Measurements from ENCODE around the gene FNDC10.
"Not testable (repeated sequence)": the region's sequence is repeated elsewhere in the genome, so short reads cannot be mapped to it uniquely, and the experiment has no call there.

Gene FNDC10

GRCh38 chr1:1559066-1559465 is 40.9 kb downstream of the FNDC10 start:
- peaks cover 7% of the 10 kb centered on the region for H3K4me1 ChIP-seq
- H3K27me3 ChIP-seq, result no peaks in the 10 kb centered on the region
- no peak for DNase-seq
- TF ChIP-seq, protein P1, sequence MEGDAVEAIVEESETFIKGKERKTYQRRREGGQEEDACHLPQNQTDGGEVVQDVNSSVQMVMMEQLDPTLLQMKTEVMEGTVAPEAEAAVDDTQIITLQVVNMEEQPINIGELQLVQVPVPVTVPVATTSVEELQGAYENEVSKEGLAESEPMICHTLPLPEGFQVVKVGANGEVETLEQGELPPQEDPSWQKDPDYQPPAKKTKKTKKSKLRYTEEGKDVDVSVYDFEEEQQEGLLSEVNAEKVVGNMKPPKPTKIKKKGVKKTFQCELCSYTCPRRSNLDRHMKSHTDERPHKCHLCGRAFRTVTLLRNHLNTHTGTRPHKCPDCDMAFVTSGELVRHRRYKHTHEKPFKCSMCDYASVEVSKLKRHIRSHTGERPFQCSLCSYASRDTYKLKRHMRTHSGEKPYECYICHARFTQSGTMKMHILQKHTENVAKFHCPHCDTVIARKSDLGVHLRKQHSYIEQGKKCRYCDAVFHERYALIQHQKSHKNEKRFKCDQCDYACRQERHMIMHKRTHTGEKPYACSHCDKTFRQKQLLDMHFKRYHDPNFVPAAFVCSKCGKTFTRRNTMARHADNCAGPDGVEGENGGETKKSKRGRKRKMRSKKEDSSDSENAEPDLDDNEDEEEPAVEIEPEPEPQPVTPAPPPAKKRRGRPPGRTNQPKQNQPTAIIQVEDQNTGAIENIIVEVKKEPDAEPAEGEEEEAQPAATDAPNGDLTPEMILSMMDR (IDR thresholded peaks at IDR 0.05; ENCODE audit: low read depth, low read length), result no peak
- no peak overlapping the region for H3K4me3 ChIP-seq (ENCODE audit: low read depth, low read length)
- no peaks in the 10 kb centered on the region for H3K9me3 ChIP-seq
- peaks cover 50% of the 10 kb centered on the region for H3K36me3 ChIP-seq

- DNase-seq, result no peak
- H3K36me3 ChIP-seq, result peaks cover 45% of the 10 kb centered on the region
- no peaks in the 10 kb centered on the region for H3K27me3 ChIP-seq
- no peak overlapping the region for H3K4me3 ChIP-seq (ENCODE audit: low read depth, low read length)
- H3K9me3 ChIP-seq, result no peaks in the 10 kb centered on the region
- H3K4me1 ChIP-seq, result peaks cover 7% of the 10 kb centered on the region
- TF ChIP-seq, protein P1 (IDR thresholded peaks at IDR 0.05; ENCODE audit: low read depth, low read length), result no peak
These were observed 41.3 kb downstream of the FNDC10 start for GRCh38 chr1:1558591-1558990.

GRCh38 chr1:1557688-1558087 is 42.2 kb downstream of the FNDC10 start:
- H3K9me3 ChIP-seq; H3K4me1 ChIP-seq; DNase-seq; H3K27me3 ChIP-seq; H3K4me3 ChIP-seq (ENCODE audit: low read depth, low read length): not testable (repeated sequence)
- peaks cover 36% of the 10 kb centered on the region for H3K36me3 ChIP-seq

DNA sequence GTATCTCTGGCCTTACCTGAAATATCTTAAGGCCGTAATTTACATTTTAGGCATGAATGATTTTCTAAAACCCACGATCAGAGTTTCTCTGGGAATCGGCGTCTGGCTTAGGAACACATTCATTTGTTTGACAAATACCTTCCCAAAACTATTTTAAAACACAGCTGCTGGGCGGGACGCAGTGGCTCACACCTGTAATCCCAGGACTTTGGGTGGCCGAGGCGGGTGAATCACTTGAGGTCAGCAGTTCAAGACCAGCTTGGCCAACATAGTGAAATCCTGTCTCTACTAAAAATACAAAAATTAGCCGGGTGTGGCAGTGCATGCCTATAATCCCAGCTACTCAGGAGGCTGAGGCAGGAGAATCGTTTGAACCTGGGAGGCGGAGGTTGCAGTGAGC is 43.0 kb downstream of the FNDC10 start:
- H3K4me1 ChIP-seq; H3K27me3 ChIP-seq; H3K9me3 ChIP-seq; H3K4me3 ChIP-seq (ENCODE audit: low read depth, low read length); DNase-seq: not testable (repeated sequence)
- peaks cover 29% of the 10 kb centered on the region for H3K36me3 ChIP-seq

GRCh38 chr1:1556505-1556904 is 43.4 kb downstream of the FNDC10 start:
- TF ChIP-seq, protein P1 (IDR thresholded peaks at IDR 0.05; ENCODE audit: low read depth, low read length), result no peak
- H3K4me3 ChIP-seq (ENCODE audit: low read depth, low read length), result no peak overlapping the region
- peaks cover 24% of the 10 kb centered on the region for H3K36me3 ChIP-seq
- peaks cover 7% of the 10 kb centered on the region for H3K4me1 ChIP-seq
- no peaks in the 10 kb centered on the region for H3K27me3 ChIP-seq
- no peak for DNase-seq
- no peaks in the 10 kb centered on the region for H3K9me3 ChIP-seq

- Histone ChIP-seq H3K4me3 (ENCODE audit: low read depth, low read length) (peak overlapping the region; percentile 23), H3K4me1 (peaks cover 7% of the 10 kb centered on the region), H3K36me3 (peaks cover 13% of the 10 kb centered on the region), H3K9me3 (no peaks in the 10 kb centered on the region), H3K27me3 (no peaks in the 10 kb centered on the region)
- peak; percentile 87 for DNase-seq
- TF ChIP-seq, protein P1 (IDR thresholded peaks at IDR 0.05; ENCODE audit: low read depth, low read length), result no peak
These were observed 44.7 kb downstream of the FNDC10 start for GRCh38 chr1:1554926-1555915.

GRCh38 chr1:1554550-1554925 is 45.4 kb downstream of the FNDC10 start:
- TF ChIP-seq, protein P1 (IDR thresholded peaks at IDR 0.05; ENCODE audit: low read depth, low read length), result no peak

More at GRCh38 chr1:1554550-1554925, 45.4 kb downstream of the FNDC10 start:
- Histone ChIP-seq H3K36me3 (peaks cover 8% of the 10 kb centered on the region), H3K4me3 (ENCODE audit: low read depth, low read length) (no peak overlapping the region), H3K4me1 (peaks cover 7% of the 10 kb centered on the region), H3K9me3 (no peaks in the 10 kb centered on the region), H3K27me3 (no peaks in the 10 kb centered on the region)
- no peak for DNase-seq
